C4-2B (cell line): ENCODE results near the gene COL4A1.

Source experiments
- H3K27ac ChIP-seq: fragments of 450-650 bp; 2 replicates; pipeline ENCODE4 v1.5.1; 2017
- ZFX ChIP-seq: fragments of 450-650 bp; IDR thresholded peaks from 2 replicates; pipeline ENCODE4 v1.6.1; 2017
- TF ChIP-seq, protein P1 (sequence below): fragments of 450-650 bp; conservative IDR thresholded peaks from 2 replicates; pipeline ENCODE4 v1.5.1; 2017; ENCODE audit warnings: mild to moderate bottlenecking

COL4A1 gene

DNA sequence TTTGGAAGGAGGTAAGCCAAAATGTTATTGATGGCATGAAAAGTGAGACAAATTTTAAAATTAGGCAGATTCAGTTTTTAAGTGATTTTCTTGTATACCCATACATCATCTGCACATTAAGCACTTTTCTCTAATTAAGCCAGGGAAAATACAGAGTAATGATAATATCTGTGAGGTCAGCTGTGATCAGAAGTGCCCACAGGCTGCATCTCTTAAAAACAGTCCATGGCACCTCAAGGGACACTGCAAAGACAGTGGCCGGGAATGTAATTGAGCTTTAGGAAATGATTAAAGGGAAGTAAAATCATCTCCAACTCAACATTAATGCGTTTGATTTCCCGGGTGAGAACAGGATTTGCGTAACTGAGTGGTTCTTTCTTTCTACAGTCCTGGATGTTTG lies 2.0 kb downstream of the COL4A1 start:
- no peak for TF ChIP-seq ZFX
- TF ChIP-seq, protein P1, sequence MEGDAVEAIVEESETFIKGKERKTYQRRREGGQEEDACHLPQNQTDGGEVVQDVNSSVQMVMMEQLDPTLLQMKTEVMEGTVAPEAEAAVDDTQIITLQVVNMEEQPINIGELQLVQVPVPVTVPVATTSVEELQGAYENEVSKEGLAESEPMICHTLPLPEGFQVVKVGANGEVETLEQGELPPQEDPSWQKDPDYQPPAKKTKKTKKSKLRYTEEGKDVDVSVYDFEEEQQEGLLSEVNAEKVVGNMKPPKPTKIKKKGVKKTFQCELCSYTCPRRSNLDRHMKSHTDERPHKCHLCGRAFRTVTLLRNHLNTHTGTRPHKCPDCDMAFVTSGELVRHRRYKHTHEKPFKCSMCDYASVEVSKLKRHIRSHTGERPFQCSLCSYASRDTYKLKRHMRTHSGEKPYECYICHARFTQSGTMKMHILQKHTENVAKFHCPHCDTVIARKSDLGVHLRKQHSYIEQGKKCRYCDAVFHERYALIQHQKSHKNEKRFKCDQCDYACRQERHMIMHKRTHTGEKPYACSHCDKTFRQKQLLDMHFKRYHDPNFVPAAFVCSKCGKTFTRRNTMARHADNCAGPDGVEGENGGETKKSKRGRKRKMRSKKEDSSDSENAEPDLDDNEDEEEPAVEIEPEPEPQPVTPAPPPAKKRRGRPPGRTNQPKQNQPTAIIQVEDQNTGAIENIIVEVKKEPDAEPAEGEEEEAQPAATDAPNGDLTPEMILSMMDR, result no peak
- no peak overlapping the region for H3K27ac ChIP-seq

DNA sequence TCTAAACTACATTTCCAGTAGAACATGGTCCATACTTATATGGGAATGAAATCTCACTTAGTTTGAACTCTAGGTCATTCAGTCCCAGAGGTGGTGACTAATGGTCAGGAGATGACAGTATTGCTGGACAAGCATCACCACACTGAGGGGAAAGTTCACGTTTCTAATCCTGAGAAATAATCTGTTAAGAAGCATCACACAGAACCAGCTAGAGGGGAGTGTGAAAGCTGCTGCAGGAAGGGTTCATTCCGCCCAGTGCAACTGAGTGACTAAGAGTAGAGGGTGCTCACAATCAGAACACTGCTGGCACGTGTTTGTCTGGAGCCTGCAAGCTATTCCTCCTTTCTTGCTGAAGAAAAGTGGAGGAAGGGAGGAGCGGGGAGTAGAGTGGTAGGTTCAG lies 2.7 kb downstream of the COL4A1 start:
- no peak for TF ChIP-seq ZFX
- TF ChIP-seq, protein P1, result no peak
- H3K27ac ChIP-seq, result no peak overlapping the region

- TF ChIP-seq, protein P1, result no peak
- no peak for TF ChIP-seq ZFX
- no peak overlapping the region for H3K27ac ChIP-seq
Measured at GRCh38 chr13:110303644-110304043, 3.3 kb downstream of the COL4A1 start.

DNA sequence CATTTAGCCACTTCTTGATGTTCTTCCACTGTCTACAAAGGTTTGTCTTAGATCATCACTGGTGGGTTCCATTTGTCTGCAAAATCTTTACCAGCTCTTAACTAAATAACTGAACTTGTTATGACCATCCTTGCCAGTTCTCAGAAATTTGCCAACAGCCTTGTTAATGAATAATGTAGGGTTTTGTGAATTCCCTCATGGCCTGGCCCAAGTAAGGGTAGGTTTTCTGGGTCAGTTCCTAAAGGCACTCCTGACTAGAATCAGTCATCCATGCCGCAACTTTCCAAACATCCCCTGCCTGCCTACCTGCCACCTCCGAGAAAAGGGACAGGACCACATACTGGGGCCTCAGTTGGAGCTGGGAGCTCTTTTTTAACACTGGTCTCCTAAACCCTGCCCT lies 4.0 kb downstream of the COL4A1 start:
- no peak for TF ChIP-seq ZFX
- TF ChIP-seq, protein P1, result no peak
- no peak overlapping the region for H3K27ac ChIP-seq

- TF ChIP-seq, protein P1, result no peak
- no peak for TF ChIP-seq ZFX
- H3K27ac ChIP-seq, result no peak overlapping the region
Measured at GRCh38 chr13:110301606-110302553, 5.1 kb downstream of the COL4A1 start.

- no peak overlapping the region for H3K27ac ChIP-seq
- no peak for TF ChIP-seq ZFX
Measured at GRCh38 chr13:110301083-110301482, 5.9 kb downstream of the COL4A1 start.

DNA sequence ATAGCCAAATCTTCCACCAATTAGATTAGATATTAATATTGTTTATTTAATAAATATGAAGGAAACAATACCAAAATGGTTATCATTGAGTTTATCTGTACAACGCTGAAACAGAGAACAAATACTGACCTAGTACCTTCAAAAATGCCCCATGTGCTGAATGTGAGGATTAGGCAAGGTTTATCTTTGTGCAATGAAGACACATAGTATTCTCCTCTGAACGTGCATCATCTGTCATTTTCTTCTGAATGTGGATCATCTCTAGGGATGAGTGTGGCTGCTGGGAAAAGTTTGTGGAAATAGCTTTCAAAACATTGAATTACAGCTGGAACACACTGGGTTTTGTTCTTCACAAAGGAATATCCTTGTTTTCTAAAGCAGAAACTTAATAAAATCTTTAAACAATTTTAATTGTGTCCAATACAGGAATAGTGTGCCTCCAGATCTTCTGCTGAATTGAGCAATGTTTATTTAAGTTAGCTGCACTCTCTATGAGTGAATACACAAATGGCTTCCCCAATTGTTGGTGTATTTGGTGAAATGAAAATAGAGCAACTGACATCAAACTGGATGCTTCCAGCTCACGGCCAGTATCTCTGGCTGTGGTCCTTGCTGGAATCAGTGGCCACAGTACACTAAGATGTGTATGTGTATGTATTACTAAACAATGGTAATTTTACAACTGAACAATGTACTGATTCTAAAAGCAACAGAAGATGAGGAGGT lies 6.7 kb downstream of the COL4A1 start:
- no peak overlapping the region for H3K27ac ChIP-seq
- TF ChIP-seq, protein P1, result no peak
- no peak for TF ChIP-seq ZFX
